DMS153 (cell line): ENCODE data around the gene SORBS1.

Experiments used
- DNase-seq: peaks from one replicate; lab custom pipeline; 2025; lab: John Stamatoyannopoulos, UW

SORBS1 gene

GRCh38 chr10:95264227-95265051 is 296.7 kb downstream of the SORBS1 start:
- no peak for DNase-seq

GRCh38 chr10:95263864-95264226 is 297.3 kb downstream of the SORBS1 start:
- no peak for DNase-seq

GRCh38 chr10:95262763-95263518 is 298.2 kb downstream of the SORBS1 start:
- DNase-seq: no peak

- no peak for DNase-seq
These were observed 299.2 kb downstream of the SORBS1 start for GRCh38 chr10:95261926-95262325.
